Skeletal muscle satellite cell (primary cell): ENCODE data around the gene GMNN.
"Not testable (repeated sequence)": the region's sequence is repeated elsewhere in the genome, so short reads cannot be mapped to it uniquely, and the experiment has no call there.

ENCODE experiments used
- H3K27me3 ChIP-seq: 2 replicates; pipeline ENCODE4 v1.7.0; 2013; ENCODE audit warnings: low read length; ENCODE audit not compliant: control insufficient read depth, insufficient read depth
- H3K36me3 ChIP-seq: 2 replicates; pipeline ENCODE4 v1.7.0; 2013; ENCODE audit warnings: mild to moderate bottlenecking, control low read depth, low read length; ENCODE audit not compliant: insufficient read depth
- H3K4me1 ChIP-seq: 2 replicates; pipeline ENCODE4 v1.7.0; 2013; ENCODE audit warnings: low read length; ENCODE audit not compliant: control insufficient read depth, insufficient read depth
- H3K4me2 ChIP-seq: 2 replicates; pipeline ENCODE4 v1.7.0; 2013; ENCODE audit warnings: mild to moderate bottlenecking, low read length
- H3K4me3 ChIP-seq: 2 replicates; pipeline ENCODE4 v1.7.0; 2013; ENCODE audit warnings: low read length
- H3K9ac ChIP-seq: 2 replicates; pipeline ENCODE4 v1.7.0; 2013; ENCODE audit warnings: mild to moderate bottlenecking, low read depth, low read length, moderate library complexity
- H3K9me3 ChIP-seq: replicated peaks from 2 replicates; pipeline ENCODE4 v1.7.0; 2013; ENCODE audit warnings: mild to moderate bottlenecking, control low read depth, low read length

Gene GMNN

DNA sequence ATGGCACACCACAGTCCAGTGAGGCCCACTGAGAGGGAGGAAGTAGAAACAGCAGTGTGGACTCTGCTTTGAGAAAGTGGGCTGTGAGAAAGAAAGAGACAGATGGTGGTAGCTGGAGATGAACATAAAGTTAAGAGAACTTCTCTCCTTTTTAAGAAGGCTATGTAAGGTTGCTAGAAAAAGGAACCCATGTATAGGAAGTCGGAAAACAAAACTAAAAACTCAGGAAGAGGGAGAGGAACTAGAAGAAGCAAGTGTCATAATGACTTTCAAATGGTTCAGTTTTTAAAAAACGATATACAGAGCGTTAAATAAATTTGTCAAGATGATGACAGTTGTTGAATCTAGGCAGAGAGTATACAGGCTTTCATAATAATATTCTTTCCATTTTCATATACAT is 25.4 kb upstream of the GMNN start:
- H3K9me3 ChIP-seq = no peaks in the 10 kb centered on the region
- H3K36me3 ChIP-seq = no peaks in the 10 kb centered on the region
- H3K4me2 ChIP-seq = no peak overlapping the region
- no peak overlapping the region for H3K4me3 ChIP-seq
- no peak overlapping the region for H3K9ac ChIP-seq
- peaks cover under 1% of the 10 kb centered on the region for H3K4me1 ChIP-seq
- H3K27me3 ChIP-seq = no peaks in the 10 kb centered on the region

DNA sequence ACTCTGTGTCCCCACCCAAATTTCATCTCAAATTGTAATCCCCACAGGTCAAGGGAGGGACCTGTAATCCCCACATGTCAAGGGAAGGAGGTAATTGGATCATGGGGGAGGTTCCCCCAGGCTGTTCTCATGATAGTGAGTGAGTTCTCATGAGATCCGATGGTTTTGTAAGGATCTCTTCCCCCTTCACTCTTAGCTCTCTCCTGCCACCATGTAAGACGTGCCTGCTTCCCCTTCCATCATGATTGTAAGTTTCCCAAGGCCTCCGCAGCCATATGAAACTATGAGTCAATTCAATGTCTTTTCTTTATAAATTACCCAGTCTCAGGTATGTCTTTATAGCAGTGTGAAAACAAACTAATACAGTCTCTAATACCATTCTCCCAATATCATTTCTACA is 23.9 kb upstream of the GMNN start:
- H3K4me1 ChIP-seq, H3K9ac ChIP-seq, H3K9me3 ChIP-seq, H3K27me3 ChIP-seq, H3K36me3 ChIP-seq, H3K4me3 ChIP-seq, H3K4me2 ChIP-seq: not testable (repeated sequence)

DNA sequence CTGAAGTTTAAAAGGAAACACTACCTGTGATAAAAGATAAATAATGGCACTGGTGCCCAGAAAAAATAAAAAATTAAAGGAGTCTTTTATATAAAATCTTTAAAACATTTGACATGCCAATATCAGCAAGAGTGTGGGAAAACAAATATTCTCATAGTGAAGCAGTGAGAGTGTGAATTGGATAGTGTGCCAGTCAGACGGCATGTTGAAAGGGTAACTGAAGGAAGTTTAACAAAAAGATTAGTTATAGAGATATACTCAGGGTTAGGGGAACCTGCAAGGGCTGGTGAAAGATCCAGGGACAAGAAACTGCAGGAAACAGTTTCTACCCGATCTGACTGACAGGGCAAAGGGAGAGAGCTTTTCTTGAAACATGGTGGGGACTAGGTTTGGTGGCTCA is 22.2 kb upstream of the GMNN start:
- Histone ChIP-seq H3K36me3 (no peaks in the 10 kb centered on the region), H3K9ac (no peak overlapping the region), H3K4me2 (no peak overlapping the region), H3K9me3 (no peaks in the 10 kb centered on the region), H3K27me3 (no peaks in the 10 kb centered on the region), H3K4me1 (no peaks in the 10 kb centered on the region), H3K4me3 (no peak overlapping the region)

DNA sequence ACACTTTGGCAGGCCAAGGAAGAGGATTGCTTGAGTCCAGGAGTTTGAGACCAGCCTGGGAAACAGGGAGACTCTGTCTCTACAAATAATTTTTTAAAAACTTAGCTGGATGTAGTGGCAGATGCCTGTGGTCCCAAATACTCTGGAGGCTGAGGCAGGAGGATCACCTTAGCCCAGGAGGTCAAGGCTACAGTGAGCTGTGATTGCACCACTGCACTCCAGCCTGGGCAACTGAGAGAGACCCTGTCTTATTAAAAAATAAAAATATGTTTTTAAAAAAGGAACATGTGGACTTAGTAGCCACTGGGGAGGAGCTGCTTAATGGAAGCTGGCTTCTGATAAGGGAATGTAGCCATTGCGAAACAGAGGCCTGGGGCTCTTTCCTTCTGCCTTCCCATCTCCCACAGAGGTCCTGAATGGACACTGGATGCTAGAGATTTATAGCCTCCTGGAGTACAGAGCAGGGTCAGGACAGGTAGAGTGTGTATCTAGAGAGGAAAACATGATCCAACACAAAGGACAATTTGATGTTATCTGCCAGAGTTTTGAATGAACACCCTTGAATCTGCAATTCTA is 21.7 kb upstream of the GMNN start:
- H3K9ac ChIP-seq = no peak overlapping the region
- H3K36me3 ChIP-seq = no peaks in the 10 kb centered on the region
- H3K4me1 ChIP-seq = no peaks in the 10 kb centered on the region
- no peak overlapping the region for H3K4me3 ChIP-seq
- H3K9me3 ChIP-seq = no peaks in the 10 kb centered on the region
- H3K4me2 ChIP-seq = no peak overlapping the region
- no peaks in the 10 kb centered on the region for H3K27me3 ChIP-seq

DNA sequence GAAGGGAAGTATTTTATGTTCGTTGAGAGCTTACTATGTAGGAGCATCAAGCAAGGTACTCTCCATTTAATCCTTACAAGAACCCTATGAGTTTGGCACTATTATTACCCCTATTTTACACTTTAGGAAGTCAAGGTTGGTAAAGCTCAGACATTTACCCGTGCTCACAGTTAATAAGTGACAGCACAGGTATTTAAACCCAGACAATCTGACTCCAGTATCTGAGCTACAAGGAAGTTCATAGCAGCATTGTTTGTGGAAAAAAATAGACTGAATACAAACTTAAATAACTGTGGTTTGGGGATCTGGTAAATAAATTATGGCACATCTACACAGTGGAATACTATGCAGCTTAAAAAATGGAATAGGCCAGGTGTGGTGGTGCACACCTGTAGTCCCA is 21.2 kb upstream of the GMNN start:
- Histone ChIP-seq H3K9me3 (no peaks in the 10 kb centered on the region), H3K4me1 (no peaks in the 10 kb centered on the region)

DNA sequence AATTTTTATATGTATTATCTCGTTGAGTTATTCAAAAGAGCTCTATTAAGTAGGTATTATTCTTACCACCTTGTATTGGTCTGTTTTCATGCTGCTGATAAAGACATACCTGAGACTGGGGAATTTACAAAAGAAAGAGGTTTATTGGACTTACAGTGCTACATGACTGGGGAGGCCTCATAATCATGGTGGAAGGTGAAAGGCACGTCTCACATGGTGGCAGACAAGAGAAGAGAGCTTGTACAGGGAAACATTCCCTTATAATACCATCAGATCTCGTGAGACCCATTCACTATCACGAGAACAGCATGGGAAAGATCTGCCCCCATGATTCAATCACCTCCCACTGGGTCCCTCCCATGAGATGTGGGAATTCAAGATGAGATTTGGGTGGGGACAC is 20.4 kb upstream of the GMNN start:
- not testable (repeated sequence) for H3K9ac ChIP-seq, H3K9me3 ChIP-seq, H3K4me2 ChIP-seq, H3K36me3 ChIP-seq, H3K4me1 ChIP-seq, H3K27me3 ChIP-seq, H3K4me3 ChIP-seq

More for the DNA sequence above, 21.2 kb upstream of the GMNN start:
- Histone ChIP-seq H3K4me3 (no peak overlapping the region), H3K27me3 (no peaks in the 10 kb centered on the region), H3K9ac (no peak overlapping the region), H3K36me3 (no peaks in the 10 kb centered on the region), H3K4me2 (no peak overlapping the region)

DNA sequence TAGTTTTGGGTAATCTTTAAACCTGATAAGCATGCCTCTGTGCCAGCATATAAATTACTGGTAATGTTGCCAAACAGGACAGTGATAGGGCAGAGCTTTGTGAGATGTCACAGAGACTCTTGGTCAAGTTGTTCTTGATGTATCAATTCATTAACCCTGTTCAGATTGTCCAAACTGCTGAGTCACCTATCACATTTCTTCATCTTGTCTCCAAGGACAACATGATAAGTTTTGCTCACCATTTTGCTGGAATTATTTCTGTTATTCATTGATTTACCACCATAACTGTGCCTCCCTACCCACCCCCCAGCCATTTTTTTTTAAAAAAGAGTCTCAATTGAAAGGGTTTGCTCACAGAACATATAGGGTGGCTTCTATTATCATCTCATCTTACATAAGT is 19.5 kb upstream of the GMNN start:
- H3K9me3 ChIP-seq = no peaks in the 10 kb centered on the region
- H3K4me3 ChIP-seq = no peak overlapping the region
- H3K36me3 ChIP-seq = no peaks in the 10 kb centered on the region
- H3K4me2 ChIP-seq = no peak overlapping the region
- no peak overlapping the region for H3K9ac ChIP-seq
- no peaks in the 10 kb centered on the region for H3K4me1 ChIP-seq
- H3K27me3 ChIP-seq = no peaks in the 10 kb centered on the region

DNA sequence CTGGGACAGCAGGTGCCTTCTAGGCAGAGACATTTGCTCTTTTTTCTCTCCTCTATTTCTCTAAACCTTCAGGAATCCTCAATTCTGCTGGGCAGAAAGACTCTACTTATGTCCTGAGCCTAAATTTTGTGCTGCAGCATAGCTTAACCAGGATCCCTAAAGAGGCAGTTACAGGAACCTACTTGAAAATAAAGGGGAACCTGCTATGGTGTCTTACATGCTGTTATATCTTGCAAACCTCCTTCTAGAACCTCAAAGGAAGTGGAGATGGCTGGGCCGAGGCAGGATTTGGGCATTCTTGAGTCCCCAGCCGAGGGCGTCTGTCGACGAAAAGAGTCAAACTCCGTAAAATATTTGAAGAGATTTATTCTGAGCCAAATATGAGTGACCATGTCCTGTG is 17.1 kb upstream of the GMNN start:
- H3K9me3 ChIP-seq = no peaks in the 10 kb centered on the region
- no peak overlapping the region for H3K9ac ChIP-seq
- H3K27me3 ChIP-seq = no peaks in the 10 kb centered on the region
- no peaks in the 10 kb centered on the region for H3K36me3 ChIP-seq
- H3K4me3 ChIP-seq = no peak overlapping the region
- no peaks in the 10 kb centered on the region for H3K4me1 ChIP-seq
- no peak overlapping the region for H3K4me2 ChIP-seq

DNA sequence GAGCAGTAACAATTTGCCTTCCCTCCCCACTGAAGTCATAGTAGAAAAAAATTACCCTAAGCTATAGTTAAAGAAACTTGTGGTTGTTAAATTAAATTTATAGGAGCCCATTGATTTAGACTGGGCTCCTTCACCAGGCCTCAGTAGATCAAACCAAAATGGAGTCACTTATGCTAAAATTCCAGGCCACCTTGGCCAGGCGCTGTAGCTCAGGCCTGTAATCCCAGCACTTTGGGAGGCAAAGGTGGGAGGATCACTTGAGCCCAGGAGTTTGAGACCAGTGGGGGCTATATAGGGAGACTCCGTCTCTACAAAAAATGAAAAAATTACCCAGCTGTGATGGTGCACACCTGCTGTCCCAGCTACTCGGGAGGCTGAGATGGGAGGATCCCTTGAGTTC is 15.0 kb upstream of the GMNN start:
- Histone ChIP-seq H3K36me3 (no peaks in the 10 kb centered on the region), H3K27me3 (no peaks in the 10 kb centered on the region), H3K4me2 (no peak overlapping the region), H3K9me3 (no peaks in the 10 kb centered on the region), H3K4me3 (no peak overlapping the region), H3K9ac (no peak overlapping the region), H3K4me1 (no peaks in the 10 kb centered on the region)

DNA sequence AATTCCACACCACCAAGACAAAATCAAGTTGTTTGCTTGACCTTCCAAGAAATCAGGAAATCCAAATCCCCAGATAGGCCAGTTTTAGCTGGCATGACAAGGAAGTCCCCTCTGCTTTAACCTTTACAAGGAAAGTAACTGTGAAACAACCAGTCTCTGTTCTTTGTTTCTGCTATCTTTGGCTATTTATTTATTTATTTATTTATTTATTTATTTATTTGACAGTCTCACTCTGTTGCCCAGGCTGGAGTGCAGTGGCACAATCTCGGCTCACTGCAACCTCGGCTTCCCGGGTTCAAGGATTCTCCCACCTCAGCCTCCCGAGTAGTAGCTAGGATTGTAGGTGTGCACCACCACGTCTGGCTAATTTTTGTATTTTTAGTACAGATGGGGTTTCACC is 14.5 kb upstream of the GMNN start:
- no peak overlapping the region for H3K9ac ChIP-seq
- H3K4me2 ChIP-seq = no peak overlapping the region
- H3K27me3 ChIP-seq = no peaks in the 10 kb centered on the region
- H3K36me3 ChIP-seq = no peaks in the 10 kb centered on the region
- H3K9me3 ChIP-seq = no peaks in the 10 kb centered on the region
- no peaks in the 10 kb centered on the region for H3K4me1 ChIP-seq
- no peak overlapping the region for H3K4me3 ChIP-seq

DNA sequence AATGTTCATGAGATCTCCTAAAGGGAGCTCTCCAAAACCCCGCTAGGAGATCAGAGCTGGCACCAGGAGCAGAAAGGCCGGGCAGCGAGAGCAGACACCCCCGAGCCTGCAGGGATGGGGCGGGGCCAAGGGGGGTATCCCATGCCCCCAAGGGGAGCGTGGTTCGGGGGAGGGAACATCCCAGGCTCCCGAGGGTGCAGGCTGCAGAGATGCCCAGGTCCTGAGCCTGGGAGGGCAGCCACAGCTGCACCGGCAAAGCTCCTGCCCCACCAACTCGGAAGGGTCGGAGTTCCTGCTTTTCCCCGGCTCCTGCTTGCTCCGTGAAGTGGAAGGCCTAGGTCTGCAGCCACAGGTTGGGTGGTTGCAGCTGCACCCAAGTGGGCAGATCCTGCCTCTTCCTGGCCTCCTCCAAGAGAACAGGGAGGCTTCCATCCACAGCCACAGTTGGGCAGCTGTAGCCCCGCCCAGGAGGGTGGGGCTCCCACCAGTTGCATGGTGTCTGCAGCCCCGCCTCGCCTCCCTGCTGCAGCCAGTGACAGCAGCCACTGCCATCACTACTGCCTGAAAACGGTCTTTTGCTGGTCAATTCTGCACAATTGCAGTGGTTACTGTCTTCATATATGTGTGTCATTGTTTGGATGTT is 13.4 kb upstream of the GMNN start:
- Histone ChIP-seq H3K36me3 (no peaks in the 10 kb centered on the region), H3K9me3 (no peaks in the 10 kb centered on the region), H3K27me3 (no peaks in the 10 kb centered on the region), H3K4me1 (no peaks in the 10 kb centered on the region), H3K4me2 (no peak overlapping the region), H3K9ac (no peak overlapping the region), H3K4me3 (no peak overlapping the region)

DNA sequence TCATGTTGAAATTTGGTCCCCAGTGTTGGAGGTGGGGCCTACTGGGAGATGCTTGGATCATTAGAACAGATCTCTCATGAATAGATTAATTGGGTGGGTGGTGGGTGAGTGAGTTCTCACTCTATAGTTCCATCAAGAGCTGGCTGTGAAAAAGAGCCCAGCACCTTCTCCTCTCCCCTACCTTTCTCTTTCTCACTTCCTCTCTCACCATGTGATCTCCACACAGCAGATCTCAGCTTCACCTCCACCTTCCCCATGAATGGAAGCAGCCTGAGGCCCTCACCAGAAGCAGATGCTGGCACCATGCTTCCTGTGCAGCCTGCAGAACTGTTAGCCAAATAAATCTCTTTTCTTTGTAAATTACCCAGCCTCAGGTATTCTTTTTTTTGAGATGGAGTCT is 12.9 kb upstream of the GMNN start:
- Histone ChIP-seq H3K36me3 (no peaks in the 10 kb centered on the region), H3K4me2 (no peak overlapping the region), H3K4me1 (no peaks in the 10 kb centered on the region), H3K27me3 (no peaks in the 10 kb centered on the region), H3K9me3 (no peaks in the 10 kb centered on the region), H3K4me3 (no peak overlapping the region), H3K9ac (no peak overlapping the region)
